Transverse colon (tissue), 4 donors: Measurements from ENCODE around the gene QSOX2. TPM values are rescaled to one million over a fixed set of nuclear protein-coding genes. Genes with fewer than 3 reads are reported as not detected.

Experiments
- DNase-seq: peaks from one replicate; pipeline ENCODE4 v3.0.0-alpha.2; 2019
- H3K27ac ChIP-seq, 4 donors: fragments of 200-600 bp; sonication (generic); 2 replicates each; pipeline ENCODE4 v1.5.1; 2016 to 2018; ENCODE audit warnings: inconsistent platforms in 4 of 4
- H3K27me3 ChIP-seq: fragments of 200-600 bp; sonication (generic); 2 replicates; pipeline ENCODE4 v1.5.1; 2017; ENCODE audit warnings: inconsistent platforms
- H3K36me3 ChIP-seq, 4 donors: fragments of 200-600 bp; sonication (generic); 2 replicates each; pipeline ENCODE4 v1.5.1; 2017 to 2019; ENCODE audit warnings: inconsistent platforms in 4 of 4
- H3K4me1 ChIP-seq, 4 donors: fragments of 200-600 bp; sonication (generic); 2 replicates each; pipeline ENCODE4 v1.5.1; 2017 to 2020; ENCODE audit warnings: inconsistent platforms in 4 of 4
- H3K4me3 ChIP-seq, 4 donors: fragments of 200-600 bp; sonication (generic); 1 replicate in 1 of 4; 2 replicates in 3 of 4; pipeline versions ENCODE4 v1.5.1 to v1.6.1; 2017 to 2019; ENCODE audit warnings: inconsistent platforms in 4 of 4
- H3K9me3 ChIP-seq, 2 donors: fragments of 200-600 bp; sonication (generic); 2 replicates each; pipeline ENCODE4 v1.5.1; 2017 to 2019; ENCODE audit warnings: inconsistent platforms in 2 of 2
- EP300 ChIP-seq: sonication (generic); formaldehyde crosslinking; IDR thresholded peaks from one replicate; pipeline ENCODE4 v1.6.1; 2017; ENCODE audit warnings: antibody characterized with exemption, low read depth
- POLR2A ChIP-seq: fragments of 450-650 bp; IDR thresholded peaks from one replicate; pipeline ENCODE4 v1.6.1; 2016; ENCODE audit warnings: antibody characterized with exemption, mild to moderate bottlenecking, moderate library complexity
- POLR2AphosphoS5 ChIP-seq, 3 donors: sonication (generic); formaldehyde crosslinking; IDR thresholded peaks; one replicate each; pipeline ENCODE4 v1.6.1; 2016; ENCODE audit warnings: antibody characterized with exemption in 3 of 3
- WGBS, 2 donors: methylation state at CpG; one replicate each; pipeline ENCODE4 v1.1.5; 2018; ENCODE audit warnings: low coverage in 1 of 2; 5-methylcytosine and 5-hydroxymethylcytosine counted together
- in situ Hi-C, 4 donors: fragments of 200-750 bp; cut with MboI; loops; one replicate each; pipeline versions ENCODE4 v1.15.0 to v1.15.1; 2017; ENCODE audit warnings: low sequenced_read_pairs in 3 of 4, low pct_ligation_motif_present in 1 of 4, low pct_unique_long_range_greater_than_20kb in 1 of 4
- intact Hi-C: fragments of 100-400 bp; cut with DNase I; formaldehyde crosslinking; loops from one replicate; pipeline ENCODE4 v1.15.1; 2023; ENCODE audit warnings: low total_unique reads
- total RNA-seq, 4 donors: library from RNA; depleted of rRNA; stranded (reverse); fragments of >200 nt; gene quantifications; one replicate each; pipeline ENCODE4 v1.1.0, GENCODE V29; 2016
- TF ChIP-seq, protein P1 (sequence below), 5 experiments: fragments of 200-600 bp in 3 of 5; fragments of 450-650 bp in 2 of 5; sonication (generic) in 3 of 5; IDR thresholded peaks; 1 replicate in 2 of 5; 2 replicates in 3 of 5; pipeline ENCODE4 v1.5.1; 2016 to 2017; ENCODE audit warnings: antibody characterized with exemption in 5 of 5, inconsistent platforms in 3 of 5, mild to moderate bottlenecking in 2 of 5, moderate library complexity in 1 of 5

The QSOX2 gene
- total RNA-seq, 4 donors from 2014 or later = 3.7 to 18.1 (median 4.8) TPM

DNA sequence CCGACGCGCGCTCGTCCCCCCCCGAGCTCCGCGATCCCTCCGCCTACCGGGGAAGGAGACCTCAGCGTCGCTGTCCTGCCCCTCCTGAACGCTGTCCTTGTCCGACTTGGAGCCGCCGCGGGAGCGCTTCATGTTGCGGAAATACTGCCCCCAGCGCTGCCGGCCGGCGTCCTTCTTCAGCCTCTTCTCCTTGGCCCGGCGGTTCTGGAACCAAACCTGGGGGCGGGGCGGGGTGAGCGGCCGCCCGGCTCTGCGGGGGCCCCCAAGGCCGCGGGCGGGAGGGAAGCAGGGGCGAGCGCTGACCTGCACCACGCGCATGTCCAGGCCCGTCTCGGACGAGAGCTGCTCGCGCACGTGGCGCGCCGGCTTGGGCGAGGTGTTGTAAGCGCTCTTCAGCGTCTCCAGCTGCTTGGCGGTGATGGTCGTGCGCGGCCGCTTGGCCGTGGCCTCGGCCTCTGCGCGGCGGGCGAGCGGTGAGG lies 47.0 kb downstream of the QSOX2 start:
- no peak for TF ChIP-seq EP300
- no peak for TF ChIP-seq POLR2A
- TF ChIP-seq, protein P1, sequence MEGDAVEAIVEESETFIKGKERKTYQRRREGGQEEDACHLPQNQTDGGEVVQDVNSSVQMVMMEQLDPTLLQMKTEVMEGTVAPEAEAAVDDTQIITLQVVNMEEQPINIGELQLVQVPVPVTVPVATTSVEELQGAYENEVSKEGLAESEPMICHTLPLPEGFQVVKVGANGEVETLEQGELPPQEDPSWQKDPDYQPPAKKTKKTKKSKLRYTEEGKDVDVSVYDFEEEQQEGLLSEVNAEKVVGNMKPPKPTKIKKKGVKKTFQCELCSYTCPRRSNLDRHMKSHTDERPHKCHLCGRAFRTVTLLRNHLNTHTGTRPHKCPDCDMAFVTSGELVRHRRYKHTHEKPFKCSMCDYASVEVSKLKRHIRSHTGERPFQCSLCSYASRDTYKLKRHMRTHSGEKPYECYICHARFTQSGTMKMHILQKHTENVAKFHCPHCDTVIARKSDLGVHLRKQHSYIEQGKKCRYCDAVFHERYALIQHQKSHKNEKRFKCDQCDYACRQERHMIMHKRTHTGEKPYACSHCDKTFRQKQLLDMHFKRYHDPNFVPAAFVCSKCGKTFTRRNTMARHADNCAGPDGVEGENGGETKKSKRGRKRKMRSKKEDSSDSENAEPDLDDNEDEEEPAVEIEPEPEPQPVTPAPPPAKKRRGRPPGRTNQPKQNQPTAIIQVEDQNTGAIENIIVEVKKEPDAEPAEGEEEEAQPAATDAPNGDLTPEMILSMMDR (IDR thresholded peaks at IDR 0.05) = no peak
- TF ChIP-seq POLR2AphosphoS5 (IDR thresholded peaks at IDR 0.05) = no peak
- in situ Hi-C loops = no loop called here
- 6% methylated on average over 14 of the region's 62 CpGs; no CpG with 5 or more reads in 1 of the 2 donors for WGBS, 2 donors
- Histone ChIP-seq H3K27me3 (peaks cover 100% of the 10 kb centered on the region), H3K36me3 (no peaks in the 10 kb centered on the region), H3K4me3 (no peak overlapping the region), H3K4me1 (no peaks in the 10 kb centered on the region), H3K9me3 (no peaks in the 10 kb centered on the region), H3K27ac (no peak overlapping the region)
- intact Hi-C loops = no loop called here
- DNase-seq = no peak

DNA sequence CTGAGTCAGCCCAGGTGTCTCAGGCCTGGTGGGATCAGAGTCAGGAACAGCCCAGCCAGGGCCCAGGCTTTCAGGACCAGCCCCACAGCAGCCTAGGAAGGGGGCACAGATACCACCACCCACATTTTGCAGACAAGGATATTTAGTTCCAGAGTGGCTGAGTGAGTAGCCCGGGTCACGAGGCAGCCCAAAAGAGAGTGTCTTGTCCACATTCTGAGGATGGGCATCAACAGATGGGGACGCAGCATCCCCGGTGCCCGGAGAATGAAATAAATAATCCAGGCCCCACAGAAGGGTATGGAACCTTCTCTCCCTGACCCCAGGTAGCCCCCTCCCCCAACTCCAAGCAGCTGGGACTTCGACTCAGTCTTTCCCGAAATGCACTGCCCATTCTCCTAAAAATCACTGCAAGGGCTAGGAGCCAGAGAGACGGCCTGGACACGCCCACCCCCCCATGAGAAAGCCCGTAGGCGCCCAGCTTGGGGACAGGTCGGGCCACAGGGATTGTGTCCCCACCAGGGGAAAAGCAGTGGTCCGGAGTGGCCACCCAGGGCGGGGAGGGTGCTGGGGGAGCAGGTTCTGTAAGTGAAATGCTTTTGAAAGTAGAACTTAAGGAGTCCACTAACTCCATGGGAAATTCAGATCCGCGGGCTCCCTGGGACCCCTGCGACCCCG lies 47.5 kb downstream of the QSOX2 start:
- Histone ChIP-seq H3K27ac (no peak overlapping the region), H3K4me1 (no peaks in the 10 kb centered on the region), H3K4me3 (no peak overlapping the region), H3K9me3 (no peaks in the 10 kb centered on the region), H3K36me3 (no peaks in the 10 kb centered on the region), H3K27me3 (peaks cover 100% of the 10 kb centered on the region)
- in situ Hi-C loops (no loop called here), intact Hi-C loops (no loop called here)
- TF ChIP-seq POLR2A = no peak
- no peak for TF ChIP-seq POLR2AphosphoS5 (IDR thresholded peaks at IDR 0.05)
- TF ChIP-seq EP300 = no peak
- TF ChIP-seq, protein P1 (IDR thresholded peaks at IDR 0.05) = no peak
- WGBS, 2 donors = 0 to 14% methylated on average over 2 to 18 of the region's 18 CpGs
- DNase-seq = no peak

DNA sequence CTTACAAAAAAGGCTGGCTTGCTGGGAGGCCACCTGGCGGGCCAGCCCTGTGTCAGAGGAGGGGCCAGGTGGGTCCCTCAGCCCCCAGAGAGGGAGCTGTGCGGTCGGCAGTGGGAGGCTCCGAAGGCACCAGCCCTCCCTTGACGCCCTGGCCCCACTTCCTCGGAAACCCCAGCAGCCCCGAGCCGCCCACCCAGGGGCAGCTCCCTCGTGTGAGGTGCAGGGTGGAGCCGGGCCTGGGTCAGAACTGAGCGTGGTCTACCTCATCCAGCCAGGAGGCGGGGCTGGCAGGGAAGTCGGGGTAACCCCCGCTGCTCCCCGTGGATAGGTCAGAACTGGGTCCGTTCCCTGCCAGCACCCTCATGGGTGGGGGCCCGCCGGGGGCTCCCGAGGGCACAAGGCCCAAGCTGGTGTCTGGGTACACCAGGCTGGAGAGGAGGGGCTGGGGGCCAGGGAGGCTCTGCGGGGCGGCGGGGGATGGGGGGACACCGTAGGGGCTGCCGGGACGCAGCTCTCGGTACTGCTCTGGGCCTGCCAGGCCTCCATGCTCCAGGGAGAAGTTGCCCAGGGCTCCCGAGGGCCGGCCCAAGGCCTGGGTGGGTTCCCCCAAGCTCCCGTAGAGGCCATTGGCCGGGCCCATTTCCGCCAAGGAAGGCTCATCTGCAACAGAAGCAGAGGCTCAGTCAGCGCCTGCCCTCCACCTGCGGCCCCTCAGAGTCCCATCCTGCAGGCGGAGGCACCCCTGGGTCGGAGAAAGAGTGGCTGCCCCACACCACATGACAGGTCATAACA lies 48.3 kb downstream of the QSOX2 start:
- Histone ChIP-seq H3K27me3 (peaks cover 100% of the 10 kb centered on the region), H3K36me3 (no peaks in the 10 kb centered on the region), H3K4me1 (no peaks in the 10 kb centered on the region), H3K27ac (no peak overlapping the region), H3K9me3 (no peaks in the 10 kb centered on the region), H3K4me3 (no peak overlapping the region)
- intact Hi-C loops (no loop called here), in situ Hi-C loops (no loop called here)
- 13% methylated on average over 10 of the region's 35 CpGs; no CpG with 5 or more reads in 1 of the 2 donors for WGBS, 2 donors
- DNase-seq = no peak
- TF ChIP-seq POLR2AphosphoS5 (IDR thresholded peaks at IDR 0.05) (no peak), POLR2A (no peak), EP300 (no peak)
- TF ChIP-seq, protein P1 (IDR thresholded peaks at IDR 0.05) = no peak

DNA sequence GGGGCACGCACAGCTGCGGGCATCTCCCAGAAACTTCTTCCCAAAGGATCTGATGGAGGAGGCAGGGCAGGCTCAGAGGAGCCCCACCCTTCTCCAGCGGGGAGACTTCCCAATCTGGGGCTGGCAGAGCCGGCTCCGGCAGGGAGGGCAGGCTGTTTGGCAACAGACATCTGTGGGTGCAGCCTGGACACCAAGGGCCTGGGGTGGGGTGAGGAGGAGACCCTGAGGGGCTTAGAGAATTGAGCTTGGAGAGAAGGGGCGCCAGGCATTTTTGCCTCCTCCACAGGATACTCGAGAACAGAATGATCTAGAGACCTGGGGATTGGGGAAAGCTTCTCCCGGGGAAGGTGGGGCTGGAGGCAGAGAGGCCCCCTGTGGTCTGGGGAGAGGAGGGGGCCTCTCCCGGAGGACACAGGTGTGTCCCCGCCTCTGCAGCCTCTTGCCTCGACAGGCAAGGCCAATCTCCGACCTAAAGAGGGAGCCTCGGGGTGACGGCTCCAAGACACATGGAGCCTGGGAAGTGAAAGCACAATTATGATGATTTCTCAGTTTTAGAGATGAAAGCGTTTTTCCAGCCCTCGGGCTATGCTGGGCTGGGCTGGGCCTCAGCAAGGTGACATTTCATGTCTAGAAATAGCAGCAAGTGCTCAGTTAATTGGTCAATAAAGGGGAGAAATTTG lies 49.1 kb downstream of the QSOX2 start:
- Histone ChIP-seq H3K27ac (no peak overlapping the region), H3K36me3 (no peaks in the 10 kb centered on the region), H3K27me3 (peaks cover 100% of the 10 kb centered on the region), H3K9me3 (no peaks in the 10 kb centered on the region), H3K4me1 (no peaks in the 10 kb centered on the region), H3K4me3 (no peak overlapping the region)
- in situ Hi-C loops = no loop called here
- TF ChIP-seq, protein P1 (IDR thresholded peaks at IDR 0.05) = no peak
- no peak for TF ChIP-seq POLR2A
- TF ChIP-seq EP300 = no peak
- no peak for TF ChIP-seq POLR2AphosphoS5 (IDR thresholded peaks at IDR 0.05)
- intact Hi-C loops = no loop called here
- no peak for DNase-seq
- WGBS, 2 donors = 0 to 4% methylated on average over 2 to 16 of the region's 16 CpGs
